Ramos (cell line): ENCODE measurements around the gene RHO.

Experiments
- in situ Hi-C: fragments of 300-500 bp; cut with MboI; formaldehyde crosslinking; loops from one replicate; pipeline ENCODE4 v1.14.3; 2022; ENCODE audit warnings: low sequenced_read_pairs; ENCODE audit not compliant: unreplicated experiment

The RHO gene

DNA sequence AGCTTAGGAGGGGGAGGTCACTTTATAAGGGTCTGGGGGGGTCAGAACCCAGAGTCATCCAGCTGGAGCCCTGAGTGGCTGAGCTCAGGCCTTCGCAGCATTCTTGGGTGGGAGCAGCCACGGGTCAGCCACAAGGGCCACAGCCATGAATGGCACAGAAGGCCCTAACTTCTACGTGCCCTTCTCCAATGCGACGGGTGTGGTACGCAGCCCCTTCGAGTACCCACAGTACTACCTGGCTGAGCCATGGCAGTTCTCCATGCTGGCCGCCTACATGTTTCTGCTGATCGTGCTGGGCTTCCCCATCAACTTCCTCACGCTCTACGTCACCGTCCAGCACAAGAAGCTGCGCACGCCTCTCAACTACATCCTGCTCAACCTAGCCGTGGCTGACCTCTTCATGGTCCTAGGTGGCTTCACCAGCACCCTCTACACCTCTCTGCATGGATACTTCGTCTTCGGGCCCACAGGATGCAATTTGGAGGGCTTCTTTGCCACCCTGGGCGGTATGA lies at the start of gene RHO:
RHO (plus strand) TSS at position 51 of the 512 bp plus-strand sequence; CDS start at position 146, 95 bp downstream.
- in situ Hi-C loops, result no loop called here

DNA sequence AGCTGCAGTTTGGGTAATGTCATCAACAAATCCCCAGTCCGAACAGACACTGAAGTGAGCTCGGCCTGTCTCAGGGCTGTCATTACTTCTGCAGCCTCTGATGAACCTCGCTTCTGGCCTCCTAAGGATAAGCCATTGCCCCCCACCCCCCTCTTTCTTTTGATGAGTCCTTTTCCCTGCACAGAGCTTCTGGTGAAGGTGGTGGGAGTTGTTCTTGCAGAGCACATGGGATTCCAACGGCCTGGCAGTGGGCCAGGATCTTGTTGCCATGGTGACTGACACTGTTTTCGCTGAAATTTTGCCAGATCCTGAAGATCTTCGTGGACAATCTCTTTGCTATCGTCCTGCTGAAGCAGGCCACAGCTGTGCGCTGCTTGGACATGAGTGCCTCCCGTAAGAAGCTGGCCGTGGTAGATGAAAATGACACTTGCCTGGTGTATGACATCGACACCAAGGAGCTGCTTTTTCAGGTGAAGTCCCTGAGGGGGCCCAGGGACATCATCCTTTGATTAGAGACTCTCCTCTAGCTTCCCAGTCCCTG lies 47.1 kb upstream of the RHO start:
- in situ Hi-C loops, result loop anchor here (10.0 kb wide), 2 partner anchors 354 to 464 kb away; no protein-coding TSS in a partner anchor

DNA sequence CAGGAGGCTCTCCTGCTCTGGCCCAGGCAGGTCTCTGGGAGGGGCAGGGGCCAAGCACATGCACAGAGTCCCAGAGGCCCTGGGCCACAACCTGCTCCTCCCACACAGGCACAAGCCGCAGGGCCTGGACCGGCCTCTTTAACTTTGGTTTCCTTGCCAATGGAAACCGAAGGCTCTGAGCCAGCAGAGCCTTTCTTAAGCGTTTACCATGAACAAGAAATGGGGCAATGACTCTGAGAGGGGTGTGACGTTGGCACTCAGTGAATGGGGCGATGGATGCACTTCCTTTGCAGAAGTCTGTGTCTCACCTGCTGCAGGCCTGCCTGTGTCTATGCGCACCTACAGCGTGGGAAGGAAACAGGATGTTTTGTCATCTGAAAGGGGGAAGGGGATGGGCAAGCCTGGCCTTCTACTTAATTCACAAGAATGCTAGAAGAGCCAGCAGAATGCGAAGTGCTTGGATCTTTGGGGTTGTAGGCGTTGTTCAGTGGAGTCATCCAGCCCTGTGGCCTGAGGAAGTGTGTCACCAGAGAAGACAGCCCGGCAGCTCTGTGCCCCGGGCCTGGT lies 46.6 kb upstream of the RHO start:
- in situ Hi-C loops, result loop anchor here (10.0 kb wide), 2 partner anchors 353 to 463 kb away; no protein-coding TSS in a partner anchor

DNA sequence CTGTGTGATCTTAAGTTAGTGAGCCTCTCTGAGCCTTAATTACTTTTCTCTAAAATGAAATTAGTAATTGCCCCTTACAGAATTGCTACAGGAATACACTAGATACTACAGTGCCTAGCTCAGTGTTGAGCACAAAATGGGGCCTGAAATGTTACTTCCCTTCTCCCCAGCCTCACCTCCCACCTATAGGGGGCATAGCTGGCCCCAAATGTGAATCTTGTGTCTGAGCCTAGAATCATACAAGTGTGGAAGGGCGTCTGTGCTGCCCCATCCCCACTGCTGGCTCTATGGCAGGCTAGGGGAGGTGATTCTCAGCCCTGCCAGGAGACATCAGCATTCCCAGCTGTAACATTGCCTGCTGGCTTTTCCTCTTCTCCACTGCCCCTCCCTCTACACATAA lies 45.7 kb upstream of the RHO start:
- in situ Hi-C loops, result loop anchor here (10.0 kb wide), 2 partner anchors 352 to 462 kb away; no protein-coding TSS in a partner anchor

DNA sequence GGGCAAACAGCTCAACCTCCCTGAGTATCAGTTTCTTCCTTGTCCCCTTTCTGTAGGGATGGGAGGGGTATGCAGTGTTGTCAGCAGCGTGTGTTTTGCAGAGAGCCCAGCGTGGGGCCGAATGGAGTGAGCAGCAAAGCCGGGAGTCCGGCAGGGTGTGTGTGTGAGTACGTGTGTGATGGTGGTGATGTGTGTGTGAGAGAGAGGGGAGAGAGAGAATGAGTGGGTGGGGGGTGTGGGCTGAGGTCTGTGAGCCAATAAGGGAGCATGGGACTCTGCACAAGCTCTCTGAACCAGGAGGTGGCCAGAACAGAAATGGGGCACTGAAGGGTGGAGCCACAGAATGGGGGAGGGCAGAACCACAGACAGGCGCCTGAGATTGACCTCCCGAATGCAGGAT lies 44.6 kb upstream of the RHO start:
- in situ Hi-C loops, result loop anchor here (10.0 kb wide), 2 partner anchors 351 to 461 kb away; no protein-coding TSS in a partner anchor

DNA sequence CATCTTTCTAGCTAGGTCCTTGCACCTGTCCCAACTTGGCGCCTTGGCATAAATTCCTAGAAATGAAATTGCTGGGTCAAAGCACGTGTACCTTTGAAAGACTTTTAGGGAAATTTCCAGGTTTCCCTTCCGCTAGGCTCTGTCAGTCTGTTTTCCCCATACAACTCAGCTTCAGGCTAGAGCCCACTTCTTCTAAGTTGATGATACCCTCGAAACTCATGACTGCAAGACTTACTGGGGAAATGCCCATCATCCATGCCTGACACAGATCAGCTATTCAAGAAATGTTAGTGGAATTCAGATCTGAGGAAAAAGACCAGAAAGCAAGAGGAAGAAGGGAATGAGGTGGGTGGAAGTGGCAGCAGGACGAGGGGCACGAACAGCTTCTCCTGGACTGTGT lies 43.3 kb upstream of the RHO start:
- in situ Hi-C loops, result loop anchor here (10.0 kb wide), 2 partner anchors 350 to 460 kb away; no protein-coding TSS in a partner anchor

DNA sequence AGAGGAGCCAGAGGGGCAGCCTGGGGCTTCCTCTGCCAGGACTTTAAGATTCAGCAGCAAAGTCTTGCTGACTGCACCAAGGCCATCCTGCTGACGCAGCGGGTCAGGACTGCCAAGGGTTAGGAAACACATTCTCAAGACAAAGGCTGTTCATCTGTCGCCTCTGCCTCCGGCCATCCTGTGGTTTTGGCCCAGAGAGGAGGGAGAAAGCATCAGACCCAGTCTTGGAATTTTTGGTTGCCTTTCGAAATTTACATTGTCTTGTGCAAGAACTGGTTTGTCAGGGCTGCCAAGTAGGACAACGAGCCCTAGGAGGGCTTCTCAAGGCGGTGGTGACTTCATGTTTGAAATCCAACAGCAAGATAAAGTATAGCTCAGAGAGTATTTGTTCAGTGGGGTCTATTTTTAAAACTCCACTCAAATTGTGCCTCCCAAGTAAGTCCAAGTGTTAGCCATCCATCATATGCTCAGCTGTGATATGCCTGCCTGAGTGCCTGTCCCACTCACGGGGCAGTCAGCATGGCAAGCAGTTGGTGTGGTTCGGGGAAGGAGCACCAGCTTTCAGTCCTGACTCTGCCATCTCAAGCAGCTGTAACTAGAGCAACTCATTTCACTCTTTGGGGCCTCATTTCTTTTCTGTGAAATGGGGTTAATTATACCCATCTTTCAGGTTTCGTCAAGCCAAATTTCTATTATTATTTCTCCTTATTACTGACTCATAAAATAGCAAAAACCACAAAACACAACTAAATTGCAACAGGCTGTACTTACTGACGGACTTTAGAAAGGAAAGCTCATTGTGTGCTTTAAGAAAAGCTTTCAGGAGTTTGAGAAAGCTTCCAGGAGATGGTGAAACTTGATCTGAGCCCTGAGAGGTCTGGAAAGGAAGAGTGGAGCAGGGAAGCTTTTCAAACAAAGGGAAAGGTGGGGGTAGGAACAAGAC lies 42.4 kb upstream of the RHO start:
- in situ Hi-C loops, result loop anchor here (10.0 kb wide), 2 partner anchors 349 to 459 kb away; no protein-coding TSS in a partner anchor

DNA sequence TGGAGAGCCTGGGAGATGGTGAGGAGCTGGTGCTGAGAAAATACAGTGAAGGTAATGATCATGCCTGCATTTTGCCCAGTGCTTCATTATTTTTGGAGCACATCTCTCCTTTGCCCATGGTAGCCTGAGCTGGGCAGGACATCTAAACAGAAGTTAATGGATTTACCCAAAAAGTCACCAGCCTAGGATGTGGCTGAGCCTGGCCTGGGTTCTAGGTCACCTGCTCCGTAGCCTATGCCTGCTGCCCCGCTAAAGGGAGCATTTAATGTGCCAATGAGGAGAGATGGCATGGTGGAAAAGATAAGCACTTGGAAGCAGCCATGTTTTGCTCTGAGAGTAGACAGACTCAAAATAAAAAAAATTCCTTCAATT lies 41.8 kb upstream of the RHO start:
- in situ Hi-C loops, result loop anchor here (10.0 kb wide), 2 partner anchors 348 to 458 kb away; no protein-coding TSS in a partner anchor

DNA sequence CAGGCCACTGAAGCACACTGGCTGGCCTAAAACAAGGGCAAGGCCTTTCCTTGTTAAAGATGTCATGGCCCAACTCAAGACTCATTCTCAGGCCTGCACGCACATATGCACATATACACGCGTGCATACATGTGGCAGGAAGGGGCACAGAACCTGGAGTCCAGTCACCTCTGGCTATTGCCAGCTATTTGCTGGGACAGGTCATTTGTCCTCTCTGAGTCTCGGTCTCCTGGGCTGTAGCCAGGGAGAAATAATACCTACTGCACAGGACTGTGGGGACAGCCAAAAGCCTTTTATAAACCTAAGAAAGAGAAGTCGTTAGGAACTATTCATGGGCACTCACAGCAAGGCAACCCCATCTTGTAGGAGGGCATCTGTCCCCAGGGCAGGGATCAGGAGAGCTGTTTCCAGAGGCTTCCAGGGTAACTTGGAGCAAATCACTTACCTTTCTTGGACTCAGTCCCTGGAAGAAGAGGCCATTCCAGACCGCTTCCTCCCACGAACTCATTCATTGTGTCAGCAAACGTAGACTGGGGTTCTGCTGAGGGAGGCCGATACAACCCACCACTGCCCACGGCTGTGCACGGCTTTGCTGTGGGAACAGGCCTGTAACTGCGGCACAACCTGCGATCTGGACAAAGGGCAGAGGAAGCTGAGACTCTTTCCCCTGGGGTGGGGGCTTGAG lies 41.1 kb upstream of the RHO start:
- in situ Hi-C loops, result loop anchor here (10.0 kb wide), 2 partner anchors 347 to 457 kb away; no protein-coding TSS in a partner anchor

DNA sequence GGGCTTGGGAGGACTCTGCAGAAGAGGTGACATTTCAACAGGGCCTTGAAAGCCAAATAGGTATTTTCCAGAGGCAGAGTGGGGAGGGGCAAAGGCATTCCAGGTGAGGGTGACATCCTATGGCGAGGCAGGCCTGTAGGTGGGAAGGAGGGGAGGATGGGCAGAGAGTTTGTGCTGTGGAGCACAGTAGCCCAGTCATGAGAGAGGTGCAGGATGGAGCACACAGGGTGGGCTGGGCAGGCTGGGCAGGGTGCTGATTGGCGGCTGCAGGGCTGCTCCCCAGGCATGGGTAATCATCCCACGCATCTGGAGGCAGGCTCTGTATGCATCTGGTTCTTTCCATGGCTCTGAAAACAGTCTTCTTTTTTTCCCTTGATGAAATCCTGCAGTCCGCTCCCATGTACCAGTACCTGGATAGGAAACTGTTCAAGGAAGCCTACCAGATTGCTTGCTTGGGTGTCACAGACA lies 40.5 kb upstream of the RHO start:
- in situ Hi-C loops, result loop anchor here (10.0 kb wide), 2 partner anchors 347 to 457 kb away; no protein-coding TSS in a partner anchor

DNA sequence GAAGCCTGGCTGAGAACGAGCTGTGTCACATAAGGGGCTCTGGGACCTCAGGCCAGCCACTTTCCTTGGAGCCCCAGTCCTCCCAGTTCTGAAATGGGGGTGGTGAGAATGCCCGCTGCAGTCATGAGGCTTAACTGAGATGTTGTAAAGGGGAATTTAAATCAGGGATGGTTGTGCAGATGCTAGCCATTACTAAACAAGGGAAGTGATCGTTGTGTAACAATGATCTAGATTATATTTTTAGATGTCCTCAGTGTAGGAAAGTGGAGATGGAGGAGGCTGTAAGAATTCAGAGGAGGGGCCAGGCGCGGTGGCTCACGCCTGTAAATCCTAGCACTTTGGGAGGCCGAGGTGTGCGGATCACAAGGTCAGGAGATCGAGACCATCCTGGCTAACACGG lies 39.2 kb upstream of the RHO start:
- in situ Hi-C loops, result loop anchor here (10.0 kb wide), 2 partner anchors 346 to 456 kb away; no protein-coding TSS in a partner anchor

DNA sequence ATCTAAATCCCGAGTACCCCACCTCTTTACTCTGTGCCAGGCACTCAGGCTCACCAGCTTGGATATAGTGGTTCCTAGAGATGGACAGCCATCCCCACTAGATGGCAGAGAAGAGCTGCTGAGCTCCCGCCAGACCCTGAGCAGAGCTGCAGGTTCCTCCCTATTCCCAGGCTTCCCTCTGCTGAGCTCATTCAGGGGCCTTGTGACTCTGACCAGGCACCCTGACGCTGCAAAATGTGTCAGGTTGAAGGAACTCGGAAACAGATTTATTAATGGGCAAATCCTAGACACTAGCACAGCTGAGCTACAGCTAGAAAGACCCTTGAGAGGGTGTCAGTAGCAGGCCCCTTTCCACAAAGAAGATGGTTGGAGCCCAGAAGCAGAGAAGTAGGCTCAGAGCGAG lies 38.2 kb upstream of the RHO start:
- in situ Hi-C loops, result loop anchor here (10.0 kb wide), 2 partner anchors 135 to 435 kb away; no protein-coding TSS in a partner anchor

DNA sequence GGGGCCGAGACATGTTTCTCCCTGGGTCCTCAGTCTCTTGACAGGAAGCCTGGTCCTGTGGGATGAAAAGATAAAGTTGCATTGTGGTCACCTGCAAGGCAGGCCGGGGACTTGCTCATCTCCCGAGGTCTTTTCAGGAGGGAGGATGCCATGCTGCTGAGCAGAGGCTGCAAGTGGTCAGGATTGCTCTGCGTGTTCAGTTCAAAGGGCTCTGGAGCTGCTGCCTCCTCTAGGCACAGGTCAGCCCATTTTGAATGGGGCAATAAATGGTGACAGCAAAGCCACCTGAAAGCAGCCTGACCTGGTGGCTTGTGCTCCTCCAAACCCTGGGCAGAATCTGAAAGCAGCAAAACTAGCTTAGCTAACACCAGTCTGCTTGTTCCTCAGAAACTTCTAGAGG lies 37.4 kb upstream of the RHO start:
- in situ Hi-C loops, result loop anchor here (10.0 kb wide), 2 partner anchors 134 to 434 kb away; no protein-coding TSS in a partner anchor

DNA sequence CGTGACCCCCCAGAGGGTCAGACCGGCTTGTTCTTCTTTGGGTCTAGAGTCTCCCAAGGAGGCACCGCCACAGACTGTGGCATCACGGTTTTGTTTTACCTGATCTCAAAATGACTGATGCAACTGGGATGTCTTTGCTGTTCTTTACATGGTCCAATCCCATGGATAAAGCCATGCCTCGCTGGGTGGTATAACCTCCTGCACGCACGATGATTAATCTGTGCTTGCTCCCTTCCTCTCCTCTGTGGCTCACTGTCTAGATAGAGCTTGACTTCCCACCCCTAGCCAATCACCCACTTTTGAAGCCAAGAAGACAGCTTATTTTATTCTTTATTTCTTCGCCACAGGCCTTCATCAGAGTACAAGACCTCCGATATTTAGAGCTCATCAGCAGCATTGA lies 36.6 kb upstream of the RHO start:
- in situ Hi-C loops, result loop anchor here (10.0 kb wide), 2 partner anchors 133 to 433 kb away; no protein-coding TSS in a partner anchor

DNA sequence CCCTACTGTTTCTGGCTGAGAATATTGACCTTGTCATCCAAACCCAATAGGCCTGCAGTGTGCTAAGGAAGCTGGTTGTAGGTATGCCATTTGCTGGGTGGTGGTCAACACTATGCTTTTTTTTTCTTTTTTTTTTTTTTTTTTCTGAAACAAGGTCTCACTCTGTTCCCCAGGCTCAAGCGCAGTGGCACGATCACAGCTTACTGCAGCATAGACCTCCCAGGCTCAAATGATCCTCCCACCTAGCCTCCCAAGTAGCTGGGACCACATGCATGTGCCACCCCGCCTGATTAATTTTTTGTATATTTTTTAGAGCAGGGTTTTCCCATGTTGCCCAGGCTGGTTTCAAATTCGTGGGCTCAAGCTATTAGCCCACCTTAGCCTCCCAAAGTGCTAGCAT lies 35.7 kb upstream of the RHO start:
- in situ Hi-C loops, result loop anchor here (10.0 kb wide), 2 partner anchors 132 to 432 kb away; no protein-coding TSS in a partner anchor

DNA sequence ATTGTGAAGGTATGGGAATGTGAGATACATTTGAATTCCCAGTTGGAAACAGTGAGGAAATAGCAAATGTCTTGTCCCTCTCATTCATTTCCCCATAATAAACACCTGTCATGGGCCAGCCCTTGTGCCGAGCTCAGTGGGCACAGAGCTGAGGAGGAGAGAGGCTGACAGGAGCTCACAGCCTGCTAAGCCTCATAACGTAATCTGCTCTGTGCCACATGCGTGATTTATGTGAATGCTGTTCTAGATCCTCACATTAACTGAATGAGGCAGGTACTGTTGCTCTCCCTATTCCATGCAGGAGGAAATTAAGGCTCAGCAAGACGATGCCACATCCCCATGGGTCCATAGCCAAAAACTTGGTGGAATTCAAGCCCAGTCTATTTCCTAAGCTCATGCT lies 35.2 kb upstream of the RHO start:
- in situ Hi-C loops, result loop anchor here (10.0 kb wide), 2 partner anchors 132 to 432 kb away; no protein-coding TSS in a partner anchor

DNA sequence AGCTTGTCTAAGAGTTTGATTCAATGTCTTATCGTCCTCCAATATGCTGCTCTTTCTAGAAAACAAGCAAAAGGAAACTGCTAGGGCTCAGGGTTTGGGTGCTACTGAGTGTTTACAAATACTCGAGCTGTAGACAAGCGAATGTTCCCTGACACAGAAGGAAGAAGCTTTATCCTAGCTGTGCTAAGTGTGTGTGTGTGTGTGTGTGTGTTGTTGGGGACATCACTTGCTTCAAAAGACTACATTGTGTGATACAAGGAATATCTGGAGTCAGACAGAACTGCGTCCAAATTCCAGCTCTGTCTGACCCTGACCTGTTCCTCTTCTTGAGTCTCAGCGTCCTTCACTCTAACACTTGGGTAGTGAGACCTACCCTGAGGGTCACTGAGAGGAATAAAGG lies 33.9 kb upstream of the RHO start:
- in situ Hi-C loops, result loop anchor here (10.0 kb wide), 2 partner anchors 130 to 430 kb away; no protein-coding TSS in a partner anchor

DNA sequence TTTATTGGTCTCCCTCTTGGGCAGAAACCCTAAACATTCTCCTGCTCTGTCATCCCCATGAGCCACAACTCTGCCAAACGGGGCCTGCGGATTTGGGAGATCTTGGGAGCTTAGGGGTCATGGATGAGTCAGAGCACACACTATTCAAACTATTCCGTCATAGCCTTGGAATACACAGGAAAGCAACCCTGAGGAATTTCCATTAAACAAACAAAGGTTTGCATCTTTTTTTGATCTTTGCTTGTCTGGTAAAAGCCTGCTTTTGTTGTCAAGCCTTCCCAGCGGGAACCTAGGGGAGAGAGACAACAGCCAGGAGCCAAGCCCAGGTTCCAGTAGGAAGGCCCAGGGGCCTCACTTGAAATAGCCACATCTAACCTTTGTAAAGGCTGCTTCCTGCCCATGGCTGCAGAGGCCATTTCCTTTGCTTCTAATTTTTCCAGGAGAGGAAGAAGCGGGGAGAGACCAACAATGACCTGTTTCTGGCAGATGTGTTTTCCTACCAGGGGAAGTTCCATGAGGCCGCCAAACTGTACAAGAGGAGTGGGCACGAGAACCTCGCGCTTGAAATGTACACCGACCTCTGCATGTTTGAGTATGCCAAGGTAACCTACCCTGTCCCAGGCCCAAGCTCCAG lies 33.3 kb upstream of the RHO start:
- in situ Hi-C loops, result loop anchor here (10.0 kb wide), 2 partner anchors 130 to 430 kb away; no protein-coding TSS in a partner anchor

DNA sequence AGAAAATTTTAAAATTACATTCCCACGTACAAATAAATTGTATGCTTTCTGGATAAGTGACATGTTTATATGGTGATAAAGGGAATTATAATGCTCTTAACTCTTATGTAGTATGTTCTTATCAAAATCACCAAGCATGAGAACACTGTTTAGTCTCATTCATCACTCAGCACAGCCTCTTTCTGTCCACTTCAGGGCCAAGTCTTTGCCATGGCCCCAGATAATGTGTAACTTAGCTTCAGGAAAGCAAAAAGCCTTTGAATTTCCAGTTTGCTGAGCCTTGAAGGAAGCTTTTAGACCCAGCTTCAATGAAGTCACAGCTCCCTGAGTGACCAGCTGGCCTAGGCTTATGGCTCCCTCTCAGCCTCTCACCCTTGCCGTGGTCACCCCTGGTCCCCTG lies 30.6 kb upstream of the RHO start:
- in situ Hi-C loops, result loop anchor here (10.0 kb wide), 2 partner anchors 127 to 427 kb away; no protein-coding TSS in a partner anchor
